DOHH2 (cell line): ENCODE results near the gene SCN4A.
A peak's percentile ranks its signal among the peaks of the same experiment; 100 is the strongest.

Experiments
- H3F3A ChIP-seq: fragments of 200-600 bp; sonication (generic), shearing (Covaris generic); 2 replicates; pipeline ENCODE4 v1.6.0; 2016; ENCODE audit warnings: antibody characterized with exemption, mild to moderate bottlenecking; ENCODE audit not compliant: control insufficient read depth, insufficient read depth
- H3K27ac ChIP-seq: fragments of 200-600 bp; sonication (generic); 2 replicates; pipeline ENCODE4 v1.5.1; 2014; ENCODE audit warnings: low read depth, mild to moderate bottlenecking, low read length, moderate library complexity
- H3K27me3 ChIP-seq: fragments of 200-600 bp; sonication (generic); 2 replicates; pipeline ENCODE4 v1.6.1; 2014; ENCODE audit warnings: mild to moderate bottlenecking, low read length, mixed read lengths; ENCODE audit not compliant: control insufficient read depth
- H3K36me3 ChIP-seq: fragments of 200-600 bp; sonication (generic); 2 replicates; pipeline ENCODE4 v1.6.1; 2014; ENCODE audit warnings: mild to moderate bottlenecking, low read length, moderate library complexity, mixed read lengths; ENCODE audit not compliant: control insufficient read depth
- H3K4me1 ChIP-seq: fragments of 200-600 bp; sonication (generic); 2 replicates; pipeline ENCODE4 v1.6.1; 2014; ENCODE audit warnings: mild to moderate bottlenecking, low read length, mixed read lengths; ENCODE audit not compliant: control insufficient read depth
- H3K4me2 ChIP-seq: fragments of 200-600 bp; sonication (generic); 2 replicates; pipeline ENCODE4 v1.6.0; 2014; ENCODE audit warnings: mild to moderate bottlenecking, low read length, moderate library complexity
- H3K4me3 ChIP-seq: fragments of 200-600 bp; sonication (generic); 2 replicates; pipeline ENCODE4 v1.5.1; 2014; ENCODE audit warnings: mild to moderate bottlenecking, low read length, mixed read lengths
- H3K79me2 ChIP-seq: fragments of 200-600 bp; sonication (generic); 2 replicates; pipeline ENCODE4 v1.6.1; 2014; ENCODE audit warnings: mild to moderate bottlenecking, low read length, mixed read lengths; ENCODE audit not compliant: control insufficient read depth
- H3K9me2 ChIP-seq: fragments of 200-600 bp; sonication (generic); replicated peaks from 2 replicates; pipeline ENCODE4 v1.6.1; 2014; ENCODE audit warnings: mild to moderate bottlenecking, low read length, mixed read lengths; ENCODE audit not compliant: control insufficient read depth
- H3K9me3 ChIP-seq: fragments of 200-600 bp; sonication (generic); 2 replicates; pipeline ENCODE4 v1.6.1; 2014; ENCODE audit warnings: antibody characterized with exemption, low read length, mixed read lengths; ENCODE audit not compliant: control insufficient read depth, insufficient read depth
- H4K20me1 ChIP-seq: fragments of 200-600 bp; sonication (generic); 2 replicates; pipeline ENCODE4 v1.6.0; 2014; ENCODE audit warnings: low read depth, mild to moderate bottlenecking, antibody characterized with exemption, low read length, moderate library complexity; ENCODE audit not compliant: control insufficient read depth, insufficient read depth
- EZH2phosphoT487 ChIP-seq: fragments of 200-600 bp; sonication (generic); IDR thresholded peaks from 2 replicates; pipeline ENCODE4 v1.6.1; 2017; ENCODE audit warnings: borderline replicate concordance, mild to moderate bottlenecking, antibody characterized with exemption, low read length, moderate library complexity, mixed read lengths
- TF ChIP-seq, protein P1 (sequence below): fragments of 200-600 bp; sonication (generic); IDR thresholded peaks from one replicate; pipeline ENCODE4 v1.5.1; 2014; ENCODE audit warnings: antibody characterized with exemption, mild to moderate bottlenecking, low read depth, low read length; ENCODE audit not compliant: poor library complexity, severe bottlenecking

The SCN4A gene

GRCh38 chr17:64001091-64001579, 28.4 kb upstream of the SCN4A start:
- H3K9me2 ChIP-seq, result no peaks in the 10 kb centered on the region
- no peak overlapping the region for H3K4me3 ChIP-seq
- TF ChIP-seq, protein P1, sequence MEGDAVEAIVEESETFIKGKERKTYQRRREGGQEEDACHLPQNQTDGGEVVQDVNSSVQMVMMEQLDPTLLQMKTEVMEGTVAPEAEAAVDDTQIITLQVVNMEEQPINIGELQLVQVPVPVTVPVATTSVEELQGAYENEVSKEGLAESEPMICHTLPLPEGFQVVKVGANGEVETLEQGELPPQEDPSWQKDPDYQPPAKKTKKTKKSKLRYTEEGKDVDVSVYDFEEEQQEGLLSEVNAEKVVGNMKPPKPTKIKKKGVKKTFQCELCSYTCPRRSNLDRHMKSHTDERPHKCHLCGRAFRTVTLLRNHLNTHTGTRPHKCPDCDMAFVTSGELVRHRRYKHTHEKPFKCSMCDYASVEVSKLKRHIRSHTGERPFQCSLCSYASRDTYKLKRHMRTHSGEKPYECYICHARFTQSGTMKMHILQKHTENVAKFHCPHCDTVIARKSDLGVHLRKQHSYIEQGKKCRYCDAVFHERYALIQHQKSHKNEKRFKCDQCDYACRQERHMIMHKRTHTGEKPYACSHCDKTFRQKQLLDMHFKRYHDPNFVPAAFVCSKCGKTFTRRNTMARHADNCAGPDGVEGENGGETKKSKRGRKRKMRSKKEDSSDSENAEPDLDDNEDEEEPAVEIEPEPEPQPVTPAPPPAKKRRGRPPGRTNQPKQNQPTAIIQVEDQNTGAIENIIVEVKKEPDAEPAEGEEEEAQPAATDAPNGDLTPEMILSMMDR, result no peak
- TF ChIP-seq EZH2phosphoT487, result no peak
- no peaks in the 10 kb centered on the region for H4K20me1 ChIP-seq
- H3K4me2 ChIP-seq, result no peak overlapping the region
- peaks cover 37% of the 10 kb centered on the region for H3K27me3 ChIP-seq
- H3K9me3 ChIP-seq, result no peaks in the 10 kb centered on the region
- peaks cover 19% of the 10 kb centered on the region for H3K4me1 ChIP-seq
- H3K36me3 ChIP-seq, result peaks cover 14% of the 10 kb centered on the region; the same call in 1 of the 2 replicates
- H3K27ac ChIP-seq, result no peak overlapping the region
- H3K79me2 ChIP-seq, result no peaks in the 10 kb centered on the region
- H3F3A ChIP-seq, result no peaks in the 10 kb centered on the region

- Histone ChIP-seq H4K20me1 (no peaks in the 10 kb centered on the region), H3K4me3 (no peak overlapping the region), H3K9me2 (no peaks in the 10 kb centered on the region), H3K4me2 (no peak overlapping the region), H3K4me1 (peaks cover 19% of the 10 kb centered on the region), H3K9me3 (no peaks in the 10 kb centered on the region), H3K36me3 (peaks cover 11% of the 10 kb centered on the region; the same call in 1 of the 2 replicates), H3K79me2 (no peaks in the 10 kb centered on the region), H3K27me3 (peaks cover 43% of the 10 kb centered on the region), H3F3A (no peaks in the 10 kb centered on the region), H3K27ac (no peak overlapping the region)
- no peak for TF ChIP-seq EZH2phosphoT487
- TF ChIP-seq, protein P1, result no peak
These were observed 27.2 kb upstream of the SCN4A start for GRCh38 chr17:63999680-64000531.

GRCh38 chr17:63998721-63999679, 26.3 kb upstream of the SCN4A start:
- H3K4me1 ChIP-seq, result peaks cover 19% of the 10 kb centered on the region
- no peaks in the 10 kb centered on the region for H3K9me3 ChIP-seq
- H3K9me2 ChIP-seq, result no peaks in the 10 kb centered on the region
- no peaks in the 10 kb centered on the region for H4K20me1 ChIP-seq
- no peaks in the 10 kb centered on the region for H3F3A ChIP-seq
- peaks cover 6% of the 10 kb centered on the region; the same call in 1 of the 2 replicates for H3K36me3 ChIP-seq
- no peak for TF ChIP-seq EZH2phosphoT487
- TF ChIP-seq, protein P1, result no peak
- H3K4me3 ChIP-seq, result peak overlapping the region; percentile 78
- no peaks in the 10 kb centered on the region for H3K79me2 ChIP-seq
- peak overlapping the region; percentile 91 for H3K4me2 ChIP-seq
- no peak overlapping the region for H3K27ac ChIP-seq
- peaks cover 46% of the 10 kb centered on the region for H3K27me3 ChIP-seq
